WTC11 (cell line): ENCODE measurements around the gene LRRK2.

ENCODE experiments used
- ESRRA ChIP-seq: sonication (generic); formaldehyde crosslinking; IDR thresholded peaks from 2 replicates; pipeline ENCODE4 v1.8.1; 2022; ENCODE audit warnings: mild to moderate bottlenecking, missing genetic modification reagents, borderline replicate concordance
- FOXJ3 ChIP-seq: sonication (generic); formaldehyde crosslinking; IDR thresholded peaks from 2 replicates; pipeline ENCODE4 v1.9.0; 2021; ENCODE audit warnings: missing genetic modification reagents, mild to moderate bottlenecking, borderline replicate concordance
- IRF2 ChIP-seq: sonication (generic); formaldehyde crosslinking; IDR thresholded peaks from 2 replicates; pipeline ENCODE4 v1.8.0; 2022; ENCODE audit warnings: low read depth, missing genetic modification reagents, borderline replicate concordance
- SP1 ChIP-seq: sonication (generic); formaldehyde crosslinking; conservative IDR thresholded peaks from 2 replicates; pipeline ENCODE4 v1.8.1; 2022; ENCODE audit warnings: missing genetic modification reagents
- ZNF232 ChIP-seq: sonication (generic); formaldehyde crosslinking; IDR thresholded peaks from 2 replicates; pipeline ENCODE4 v1.8.0; 2022; ENCODE audit warnings: mild to moderate bottlenecking, missing genetic modification reagents
- TF ChIP-seq, protein P1 (sequence below): fragments of 200-600 bp; IDR thresholded peaks from 2 replicates; pipeline ENCODE4 v1.8.0; 2022; ENCODE audit warnings: antibody characterized with exemption
- TF ChIP-seq, protein P2 (sequence below): sonication (generic); formaldehyde crosslinking; IDR thresholded peaks from 2 replicates; pipeline ENCODE4 v1.8.0; 2022; ENCODE audit warnings: mild to moderate bottlenecking, missing genetic modification reagents
- TF ChIP-seq, protein P3 (sequence below): sonication (generic); formaldehyde crosslinking; IDR thresholded peaks from 2 replicates; pipeline ENCODE4 v1.8.0; 2022; ENCODE audit warnings: mild to moderate bottlenecking, missing genetic modification reagents
- TF ChIP-seq, protein P4 (sequence below): sonication (generic); formaldehyde crosslinking; IDR thresholded peaks from 2 replicates; pipeline ENCODE4 v1.8.0; 2023; ENCODE audit warnings: missing genetic modification reagents
- TF ChIP-seq, protein P5 (sequence below): sonication (generic); formaldehyde crosslinking; IDR thresholded peaks from 2 replicates; pipeline ENCODE4 v1.8.1; 2023; ENCODE audit warnings: mild to moderate bottlenecking, missing genetic modification reagents, moderate library complexity

DNA sequence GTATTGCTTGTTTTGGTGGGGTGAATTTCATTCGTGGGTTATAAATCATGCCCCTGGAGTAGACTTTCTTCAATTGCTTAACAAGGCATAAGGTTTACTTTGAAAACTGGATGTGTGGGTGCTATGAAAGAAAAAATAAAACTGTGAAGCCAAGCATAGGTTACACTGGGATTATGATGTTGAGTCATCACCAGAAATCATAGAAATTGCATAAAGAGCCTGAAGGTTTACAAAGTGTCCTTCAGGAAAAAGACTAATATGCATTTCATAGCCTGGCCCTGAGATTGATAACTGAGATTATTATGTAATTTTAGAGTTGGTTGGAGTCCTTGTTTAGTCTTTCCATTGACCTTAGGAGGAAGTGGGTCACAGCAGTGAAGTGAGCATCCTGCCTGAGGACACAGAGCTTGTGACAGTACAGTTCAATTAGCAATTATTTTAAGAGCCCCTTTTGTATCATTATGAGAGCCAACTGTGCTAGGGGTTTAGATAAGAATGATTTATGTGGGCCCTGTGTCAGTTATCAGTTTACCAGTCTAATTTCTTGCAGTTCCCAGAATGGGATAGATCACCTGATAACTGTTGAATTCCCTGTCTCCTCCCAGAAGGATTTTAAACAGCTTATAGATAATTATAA is 13.6 kb downstream of the LRRK2 start:
- TF ChIP-seq, protein P1, sequence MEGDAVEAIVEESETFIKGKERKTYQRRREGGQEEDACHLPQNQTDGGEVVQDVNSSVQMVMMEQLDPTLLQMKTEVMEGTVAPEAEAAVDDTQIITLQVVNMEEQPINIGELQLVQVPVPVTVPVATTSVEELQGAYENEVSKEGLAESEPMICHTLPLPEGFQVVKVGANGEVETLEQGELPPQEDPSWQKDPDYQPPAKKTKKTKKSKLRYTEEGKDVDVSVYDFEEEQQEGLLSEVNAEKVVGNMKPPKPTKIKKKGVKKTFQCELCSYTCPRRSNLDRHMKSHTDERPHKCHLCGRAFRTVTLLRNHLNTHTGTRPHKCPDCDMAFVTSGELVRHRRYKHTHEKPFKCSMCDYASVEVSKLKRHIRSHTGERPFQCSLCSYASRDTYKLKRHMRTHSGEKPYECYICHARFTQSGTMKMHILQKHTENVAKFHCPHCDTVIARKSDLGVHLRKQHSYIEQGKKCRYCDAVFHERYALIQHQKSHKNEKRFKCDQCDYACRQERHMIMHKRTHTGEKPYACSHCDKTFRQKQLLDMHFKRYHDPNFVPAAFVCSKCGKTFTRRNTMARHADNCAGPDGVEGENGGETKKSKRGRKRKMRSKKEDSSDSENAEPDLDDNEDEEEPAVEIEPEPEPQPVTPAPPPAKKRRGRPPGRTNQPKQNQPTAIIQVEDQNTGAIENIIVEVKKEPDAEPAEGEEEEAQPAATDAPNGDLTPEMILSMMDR = no peak
- TF ChIP-seq SP1 (CRISPR knock-in tag) (no peak), IRF2 (CRISPR knock-in tag) (no peak), ZNF232 (CRISPR knock-in tag) (no peak), FOXJ3 (no peak), ESRRA (no peak)
- TF ChIP-seq, protein P2, sequence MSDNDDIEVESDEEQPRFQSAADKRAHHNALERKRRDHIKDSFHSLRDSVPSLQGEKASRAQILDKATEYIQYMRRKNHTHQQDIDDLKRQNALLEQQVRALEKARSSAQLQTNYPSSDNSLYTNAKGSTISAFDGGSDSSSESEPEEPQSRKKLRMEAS (CRISPR knock-in tag) = no peak
- TF ChIP-seq, protein P3, sequence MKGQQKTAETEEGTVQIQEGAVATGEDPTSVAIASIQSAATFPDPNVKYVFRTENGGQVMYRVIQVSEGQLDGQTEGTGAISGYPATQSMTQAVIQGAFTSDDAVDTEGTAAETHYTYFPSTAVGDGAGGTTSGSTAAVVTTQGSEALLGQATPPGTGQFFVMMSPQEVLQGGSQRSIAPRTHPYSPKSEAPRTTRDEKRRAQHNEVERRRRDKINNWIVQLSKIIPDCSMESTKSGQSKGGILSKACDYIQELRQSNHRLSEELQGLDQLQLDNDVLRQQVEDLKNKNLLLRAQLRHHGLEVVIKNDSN = no peak
- TF ChIP-seq, protein P4, sequence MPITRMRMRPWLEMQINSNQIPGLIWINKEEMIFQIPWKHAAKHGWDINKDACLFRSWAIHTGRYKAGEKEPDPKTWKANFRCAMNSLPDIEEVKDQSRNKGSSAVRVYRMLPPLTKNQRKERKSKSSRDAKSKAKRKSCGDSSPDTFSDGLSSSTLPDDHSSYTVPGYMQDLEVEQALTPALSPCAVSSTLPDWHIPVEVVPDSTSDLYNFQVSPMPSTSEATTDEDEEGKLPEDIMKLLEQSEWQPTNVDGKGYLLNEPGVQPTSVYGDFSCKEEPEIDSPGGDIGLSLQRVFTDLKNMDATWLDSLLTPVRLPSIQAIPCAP = no peak
- TF ChIP-seq, protein P5, sequence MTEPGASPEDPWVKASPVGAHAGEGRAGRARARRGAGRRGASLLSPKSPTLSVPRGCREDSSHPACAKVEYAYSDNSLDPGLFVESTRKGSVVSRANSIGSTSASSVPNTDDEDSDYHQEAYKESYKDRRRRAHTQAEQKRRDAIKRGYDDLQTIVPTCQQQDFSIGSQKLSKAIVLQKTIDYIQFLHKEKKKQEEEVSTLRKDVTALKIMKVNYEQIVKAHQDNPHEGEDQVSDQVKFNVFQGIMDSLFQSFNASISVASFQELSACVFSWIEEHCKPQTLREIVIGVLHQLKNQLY (CRISPR knock-in tag) = no peak
